H1 (cell line): ENCODE results near the gene KLK4. TPM values are rescaled to one million over a fixed set of nuclear protein-coding genes. Genes with fewer than 3 reads are reported as not detected.
A peak's percentile ranks its signal among the peaks of the same experiment; 100 is the strongest.

Source experiments
- CTCF ChIA-PET: fragments of 300-600 bp; sonication (Branson Sonifier 250); formaldehyde crosslinking; loops from one replicate; lab custom pipeline; 2021; ENCODE audit not compliant: partially characterized antibody; lab: Charles Lee
- POLR2A ChIA-PET: fragments of 300-600 bp; sonication (Branson Sonifier 250); formaldehyde crosslinking; loops from one replicate; lab custom pipeline; 2021; ENCODE audit warnings: inconsistent platforms; ENCODE audit not compliant: partially characterized antibody; lab: Charles Lee
- DNase-seq, 2 experiments: peaks; one replicate each; pipeline versions ENCODE4 v3.0.0 to v3.0.0-alpha.2; 2010 to 2022; ENCODE audit warnings: low spot score in 2 of 2, low read depth in 1 of 2, mixed read lengths in 1 of 2
- FAIRE-seq: peaks from 2 replicates; lab custom pipeline; 2011; peaks lifted over from hg19 to GRCh38; lab: Jason Lieb, UNC
- H2AFZ ChIP-seq: 2 replicates; pipeline ENCODE4 v1.8.1; 2012; ENCODE audit warnings: low read length, inconsistent platforms
- H2AK5ac ChIP-seq: 2 replicates; pipeline ENCODE4 v1.6.1; 2013; ENCODE audit warnings: low read depth, low read length
- H2BK120ac ChIP-seq: replicated peaks from 2 replicates; pipeline ENCODE3; 2013; ENCODE audit warnings: low read depth, low read length, inconsistent platforms
- H2BK12ac ChIP-seq: 2 replicates; pipeline ENCODE4 v1.6.1; 2013; ENCODE audit warnings: low read depth, low read length
- H2BK15ac ChIP-seq: 2 replicates; pipeline ENCODE4 v1.6.1; 2013; ENCODE audit warnings: low read length
- H2BK20ac ChIP-seq: 2 replicates; pipeline ENCODE4 v1.6.1; 2013; ENCODE audit warnings: low read length
- H2BK5ac ChIP-seq: 2 replicates; pipeline ENCODE4 v1.6.1; 2013; ENCODE audit warnings: low read depth, low read length
- H3K14ac ChIP-seq: 2 replicates; pipeline ENCODE4 v1.6.1; 2013; ENCODE audit warnings: inconsistent platforms; ENCODE audit not compliant: insufficient read length
- H3K18ac ChIP-seq: 2 replicates; pipeline ENCODE4 v1.6.1; 2013; ENCODE audit warnings: low read length; ENCODE audit errors: extremely low read depth
- H3K23ac ChIP-seq: 2 replicates; pipeline ENCODE4 v1.6.1; 2013; ENCODE audit warnings: inconsistent platforms; ENCODE audit not compliant: insufficient read length
- H3K23me2 ChIP-seq: 2 replicates; pipeline ENCODE4 v1.6.1; 2013; ENCODE audit warnings: low read depth, low read length
- H3K27ac ChIP-seq: 2 replicates; pipeline ENCODE4 v1.6.1; 2011; ENCODE audit warnings: low read depth, low read length, inconsistent platforms
- H3K27me3 ChIP-seq, 4 experiments: replicated peaks in 1 of 4; 1 replicate in 1 of 4; 2 replicates in 3 of 4; pipeline versions ENCODE4 v1.6.1 to v1.8.1; 2011 to 2013; ENCODE audit warnings: low read length in 3 of 4, mild to moderate bottlenecking in 3 of 4, inconsistent platforms in 2 of 4, mixed read lengths in 2 of 4, moderate library complexity in 1 of 4; ENCODE audit not compliant: control insufficient read depth in 3 of 4, insufficient read depth in 3 of 4; ENCODE audit errors: extremely low read depth in 1 of 4
- H3K36me3 ChIP-seq, 4 experiments: 2 replicates each; pipeline versions ENCODE4 v1.6.1 to v1.8.1; 2011 to 2013; ENCODE audit warnings: mild to moderate bottlenecking in 4 of 4, low read length in 3 of 4, moderate library complexity in 2 of 4, control low read depth in 1 of 4, inconsistent platforms in 1 of 4; ENCODE audit not compliant: insufficient read depth in 4 of 4, control insufficient read depth in 2 of 4
- H3K4ac ChIP-seq: replicated peaks from 2 replicates; pipeline ENCODE3; 2013; ENCODE audit warnings: low read length, low read depth, mixed read lengths, inconsistent platforms; ENCODE audit not compliant: insufficient read length
- H3K4me1 ChIP-seq, 4 experiments: replicated peaks in 1 of 4; 1 replicate in 1 of 4; 2 replicates in 3 of 4; pipeline versions ENCODE4 v1.6.1 to v1.8.1; 2011 to 2013; ENCODE audit warnings: low read length in 3 of 4, inconsistent platforms in 2 of 4, mixed read lengths in 1 of 4; ENCODE audit not compliant: insufficient read depth in 4 of 4, control insufficient read depth in 3 of 4
- H3K4me2 ChIP-seq, 2 experiments: 2 replicates each; pipeline versions ENCODE4 v1.6.1 to v1.8.1; 2011 to 2013; ENCODE audit warnings: low read depth in 2 of 2, low read length in 2 of 2, control low read depth in 1 of 2, inconsistent platforms in 1 of 2, mild to moderate bottlenecking in 1 of 2; ENCODE audit not compliant: insufficient read depth in 1 of 2
- H3K4me3 ChIP-seq, 4 experiments: fragments of 200-600, 300-600 bp in 1 of 4; sonication (generic), shearing (Covaris generic), sonication (Bioruptor Twin) in 1 of 4; 2 replicates each; pipeline versions ENCODE4 v1.5.1 to v1.8.1; 2011 to 2016; ENCODE audit warnings: low read length in 4 of 4, low read depth in 3 of 4, control low read depth in 2 of 4, inconsistent platforms in 2 of 4, mild to moderate bottlenecking in 2 of 4, mixed read lengths in 1 of 4, moderate library complexity in 1 of 4; ENCODE audit not compliant: insufficient read depth in 2 of 4; ENCODE audit errors: extremely low read depth in 1 of 4
- H3K56ac ChIP-seq: replicated peaks from 2 replicates; pipeline ENCODE3; 2013; ENCODE audit warnings: low read depth, mild to moderate bottlenecking, mixed read lengths, low read length, inconsistent platforms; ENCODE audit not compliant: insufficient read length
- H3K79me1 ChIP-seq: 2 replicates; pipeline ENCODE4 v1.6.1; 2013; ENCODE audit warnings: low read depth, low read length, control low read depth
- H3K79me2 ChIP-seq, 2 experiments: 2 replicates each; pipeline versions ENCODE4 v1.6.1 to v1.8.1; 2012 to 2013; ENCODE audit warnings: low read length in 2 of 2, mild to moderate bottlenecking in 2 of 2, inconsistent platforms in 1 of 2; ENCODE audit not compliant: insufficient read depth in 2 of 2, control insufficient read depth in 1 of 2
- H3K9ac ChIP-seq, 4 experiments: replicated peaks in 1 of 4; 1 replicate in 1 of 4; 2 replicates in 3 of 4; pipeline versions ENCODE4 v1.6.1 to v1.8.1; 2011 to 2013; ENCODE audit warnings: low read depth in 3 of 4, low read length in 3 of 4, control low read depth in 2 of 4, mild to moderate bottlenecking in 2 of 4, moderate library complexity in 2 of 4, inconsistent platforms in 1 of 4; ENCODE audit errors: extremely low read depth in 1 of 4
- H3K9me3 ChIP-seq, 2 experiments: 2 replicates each; pipeline versions ENCODE4 v1.6.1 to v1.8.1; 2012 to 2013; ENCODE audit warnings: mild to moderate bottlenecking in 2 of 2, moderate library complexity in 2 of 2, control low read depth in 1 of 2, inconsistent platforms in 1 of 2, low read depth in 1 of 2, low read length in 1 of 2, mixed read lengths in 1 of 2; ENCODE audit not compliant: insufficient read depth in 2 of 2
- H4K20me1 ChIP-seq, 2 experiments: replicated peaks in 1 of 2; 2 replicates each; pipeline versions ENCODE3 to v1.8.1; 2011 to 2013; ENCODE audit warnings: inconsistent platforms in 2 of 2, low read length in 2 of 2, mild to moderate bottlenecking in 1 of 2; ENCODE audit not compliant: insufficient read depth in 2 of 2, control insufficient read depth in 1 of 2
- H4K5ac ChIP-seq: 2 replicates; pipeline ENCODE4 v1.6.1; 2013; ENCODE audit warnings: low read length, low read depth, mixed read lengths, inconsistent platforms; ENCODE audit not compliant: insufficient read length
- H4K8ac ChIP-seq: 2 replicates; pipeline ENCODE4 v1.8.0; 2013; ENCODE audit warnings: mild to moderate bottlenecking, moderate library complexity, low read length, inconsistent platforms; ENCODE audit not compliant: insufficient read depth; ENCODE audit errors: extremely low read depth
- H4K91ac ChIP-seq: replicated peaks from 2 replicates; pipeline ENCODE3; 2013; ENCODE audit warnings: low read length, mixed read lengths, inconsistent platforms; ENCODE audit not compliant: insufficient read length
- KDM4A ChIP-seq: IDR thresholded peaks from one replicate; pipeline ENCODE4 v1.7.1; 2012; ENCODE audit warnings: low read depth, mild to moderate bottlenecking, moderate library complexity, low read length, inconsistent platforms; ENCODE audit not compliant: severe bottlenecking
- RBBP5 ChIP-seq: IDR thresholded peaks from 2 replicates; pipeline ENCODE4 v1.7.1; 2012; ENCODE audit warnings: low read depth, mild to moderate bottlenecking, inconsistent platforms, low read length, moderate library complexity, borderline replicate concordance
- WGBS, 2 experiments: shearing (Covaris generic) in 1 of 2; methylation state at CpG; one replicate each; pipeline versions ENCODE4 v1.1.6 to v1.1.7; 2013 to 2015; ENCODE audit warnings: low lambda C conversion rate in 2 of 2, mixed read lengths in 2 of 2, inconsistent platforms in 1 of 2, low coverage in 1 of 2, missing lambda C conversion rate in 1 of 2; ENCODE audit not compliant: insufficient replicate concordance in 2 of 2, insufficient coverage in 1 of 2, insufficient read length in 1 of 2; ENCODE audit errors: extremely low coverage in 1 of 2, missing lambda C conversion rate in 1 of 2; 5-methylcytosine and 5-hydroxymethylcytosine counted together
- polyA plus RNA-seq, 7 experiments: library from polyadenylated mRNA; depleted of rRNA in 3 of 7; stranded (reverse) in 5 of 7; unstranded in 2 of 7; fragments of >200 nt in 5 of 7; fragments of 200-250 nt in 2 of 7; gene quantifications; 1 replicate in 5 of 7; 2 replicates in 1 of 7; 4 replicates in 1 of 7; pipeline versions ENCODE4 v1.2.1 to v1.2.3, GENCODE V29; 2011 to 2013; ENCODE audit warnings: missing spikeins in 2 of 7, mixed read lengths in 2 of 7
- total RNA-seq: library from RNA; stranded (reverse); fragmentation: NEBNext Ultra II Directional; extraction: Animal tissue kit (Norgen Biotek cat#: 25700); gene quantifications from 2 replicates; pipeline ENCODE4 v1.2.1, GENCODE V29; 2021

The KLK4 gene
- total and polyA plus RNA-seq, 2 of the 8 experiments (the other 6 are each of a cell fraction or from before 2014, with no cell fraction given) = 0.44 TPM; not detected in 1

DNA sequence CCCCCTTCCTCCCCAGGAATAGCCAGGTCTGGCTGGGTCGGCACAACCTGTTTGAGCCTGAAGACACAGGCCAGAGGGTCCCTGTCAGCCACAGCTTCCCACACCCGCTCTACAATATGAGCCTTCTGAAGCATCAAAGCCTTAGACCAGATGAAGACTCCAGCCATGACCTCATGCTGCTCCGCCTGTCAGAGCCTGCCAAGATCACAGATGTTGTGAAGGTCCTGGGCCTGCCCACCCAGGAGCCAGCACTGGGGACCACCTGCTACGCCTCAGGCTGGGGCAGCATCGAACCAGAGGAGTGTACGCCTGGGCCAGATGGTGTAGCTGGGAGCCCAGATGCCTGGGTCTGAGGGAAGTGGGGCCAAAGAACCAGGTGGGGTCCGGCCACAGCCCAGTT lies 34.7 kb downstream of the KLK4 start:
- ChIA-PET POLR2A (interaction anchor here (0.9 to 4.1 kb wide), 3 partner anchors 73 to 81 kb away, joined by 3 to 16 read pairs (median 15); no protein-coding TSS in a partner anchor), CTCF (interaction anchor here (0.8 to 1.7 kb wide), 4 partner anchors 45 to 236 kb away, joined by 3 to 6 read pairs (median 3); no protein-coding TSS in a partner anchor)
- H2BK15ac ChIP-seq = no peak overlapping the region
- H2AFZ ChIP-seq = no peak overlapping the region
- no peak overlapping the region for H3K27ac ChIP-seq
- H2BK12ac ChIP-seq = 0 out of 2 replicates have a peak overlapping the region, but pooled peaks have one; percentile 9
- H4K8ac ChIP-seq = no peak overlapping the region
- no peak overlapping the region for H3K18ac ChIP-seq
- no peaks in the 10 kb centered on the region for H3K79me1 ChIP-seq
- H2BK20ac ChIP-seq = no peak overlapping the region
- no peak overlapping the region; a peak in 1 of 7 replicates for H3K9ac ChIP-seq
- no peak overlapping the region for H4K91ac ChIP-seq
- H3K4me2 ChIP-seq = no peak overlapping the region
- no peak overlapping the region for H2BK5ac ChIP-seq
- no peak overlapping the region for H3K23ac ChIP-seq
- H2BK120ac ChIP-seq = no peak overlapping the region
- H3K4ac ChIP-seq = no peak overlapping the region
- no peaks in the 10 kb centered on the region for H3K9me3 ChIP-seq
- H3K4me3 ChIP-seq = no peak overlapping the region
- H3K27me3 ChIP-seq = peaks cover 0 to 3% (median 1%) of the 10 kb centered on the region in 4 experiments; a peak in 3 of 7 replicates
- DNase-seq (no peak), FAIRE-seq (no peak)
- no peaks in the 10 kb centered on the region for H3K79me2 ChIP-seq
- no peak overlapping the region for H3K14ac ChIP-seq
- no peaks in the 10 kb centered on the region for H3K36me3 ChIP-seq
- no peaks in the 10 kb centered on the region for H4K20me1 ChIP-seq
- no peak overlapping the region for H2AK5ac ChIP-seq
- H3K56ac ChIP-seq = no peak overlapping the region
- 89% methylated on average over 7 of the region's 7 CpGs; no CpG with 5 or more reads in 1 of the 2 experiments for WGBS, 2 experiments
- no peak overlapping the region for H4K5ac ChIP-seq
- H3K4me1 ChIP-seq = peaks cover 0 to 12% (median 3%) of the 10 kb centered on the region in 4 experiments; a peak in 3 of 7 replicates
- no peaks in the 10 kb centered on the region for H3K23me2 ChIP-seq
- TF ChIP-seq RBBP5 (no peak), KDM4A (no peak)
